Trophoblast cell (in vitro differentiated cells and primary cell): ENCODE results near the gene LMBRD2.

Experiments used
- DNase-seq, 2 donors: peaks; one replicate each; pipeline ENCODE4 v3.0.0-alpha.2; 2016
- H2AFZ ChIP-seq: 2 replicates; pipeline ENCODE4 v1.6.1; 2013; ENCODE audit warnings: low read length, moderate library complexity, mild to moderate bottlenecking; ENCODE audit not compliant: insufficient read depth, poor library complexity
- H2AK5ac ChIP-seq: 2 replicates; pipeline ENCODE4 v1.6.1; 2013; ENCODE audit warnings: mild to moderate bottlenecking, low read length
- H2BK120ac ChIP-seq: 2 replicates; pipeline ENCODE4 v1.6.1; 2013; ENCODE audit warnings: low read length, mild to moderate bottlenecking, moderate library complexity; ENCODE audit not compliant: insufficient read depth, poor library complexity
- H2BK12ac ChIP-seq: 2 replicates; pipeline ENCODE4 v1.6.1; 2013; ENCODE audit warnings: mild to moderate bottlenecking, low read length, moderate library complexity
- H2BK5ac ChIP-seq: 2 replicates; pipeline ENCODE4 v1.6.1; 2013; ENCODE audit warnings: low read length, low read depth, moderate library complexity, mild to moderate bottlenecking; ENCODE audit not compliant: poor library complexity
- H3K14ac ChIP-seq: 2 replicates; pipeline ENCODE4 v1.6.1; 2013; ENCODE audit warnings: mild to moderate bottlenecking, low read length
- H3K18ac ChIP-seq: 2 replicates; pipeline ENCODE4 v1.6.1; 2013; ENCODE audit warnings: mild to moderate bottlenecking, low read length
- H3K23ac ChIP-seq: 2 replicates; pipeline ENCODE4 v1.6.1; 2013; ENCODE audit warnings: low read length
- H3K27ac ChIP-seq: 2 replicates; pipeline ENCODE4 v1.5.1; 2013; ENCODE audit warnings: low read depth, mild to moderate bottlenecking, inconsistent platforms, low read length, moderate library complexity
- H3K27me3 ChIP-seq: 2 replicates; pipeline ENCODE4 v1.6.1; 2013; ENCODE audit warnings: inconsistent platforms, mild to moderate bottlenecking, low read length, moderate library complexity; ENCODE audit not compliant: insufficient read depth
- H3K36me3 ChIP-seq, 2 experiments: 1 replicate in 1 of 2; 2 replicates in 1 of 2; pipeline ENCODE4 v1.6.1; 2013; ENCODE audit warnings: low read length in 2 of 2, mild to moderate bottlenecking in 2 of 2, moderate library complexity in 1 of 2; ENCODE audit not compliant: insufficient read depth in 2 of 2, control insufficient read depth in 1 of 2
- H3K4ac ChIP-seq: 2 replicates; pipeline ENCODE4 v1.6.1; 2013; ENCODE audit warnings: low read depth, mild to moderate bottlenecking, low read length, moderate library complexity
- H3K4me1 ChIP-seq, 2 experiments: 1 replicate in 1 of 2; 2 replicates in 1 of 2; pipeline ENCODE4 v1.6.1; 2013; ENCODE audit warnings: low read length in 2 of 2, mild to moderate bottlenecking in 2 of 2, moderate library complexity in 1 of 2; ENCODE audit not compliant: insufficient read depth in 2 of 2, control insufficient read depth in 1 of 2
- H3K4me2 ChIP-seq: 2 replicates; pipeline ENCODE4 v1.6.1; 2013; ENCODE audit warnings: inconsistent platforms, mild to moderate bottlenecking, low read length, moderate library complexity
- H3K4me3 ChIP-seq: 2 replicates; pipeline ENCODE4 v1.5.1; 2013; ENCODE audit warnings: mild to moderate bottlenecking, low read depth, low read length, inconsistent platforms
- H3K79me1 ChIP-seq: one replicate; pipeline ENCODE4 v1.6.1; 2013; ENCODE audit warnings: low read length
- H3K79me2 ChIP-seq: 2 replicates; pipeline ENCODE4 v1.6.1; 2013; ENCODE audit warnings: low read length, mild to moderate bottlenecking; ENCODE audit not compliant: control insufficient read depth, insufficient read depth, poor library complexity
- H3K9ac ChIP-seq: 2 replicates; pipeline ENCODE4 v1.6.1; 2013; ENCODE audit warnings: mild to moderate bottlenecking, low read length
- H3K9me3 ChIP-seq: 2 replicates; pipeline ENCODE4 v1.6.1; 2013; ENCODE audit warnings: low read depth, mild to moderate bottlenecking, control low read depth, inconsistent platforms, low read length; ENCODE audit not compliant: insufficient read depth
- H4K12ac ChIP-seq: 2 replicates; pipeline ENCODE4 v1.6.1; 2013; ENCODE audit warnings: low read depth, mild to moderate bottlenecking, low read length, moderate library complexity
- H4K8ac ChIP-seq: 2 replicates; pipeline ENCODE4 v1.6.1; 2013; ENCODE audit warnings: low read depth, mild to moderate bottlenecking, low read length, moderate library complexity
- H4K91ac ChIP-seq: one replicate; pipeline ENCODE4 v1.6.1; 2013; ENCODE audit warnings: low read depth, mild to moderate bottlenecking, low read length, moderate library complexity
- WGBS: extraction: QIAGEN DNeasy Blood & Tissue Kit; methylation state at CpG from one replicate; pipeline ENCODE4 v1.1.7; 2013; ENCODE audit warnings: missing lambda C conversion rate; ENCODE audit not compliant: insufficient read length, insufficient coverage; ENCODE audit errors: extremely low coverage; 5-methylcytosine and 5-hydroxymethylcytosine counted together

The LMBRD2 gene

DNA sequence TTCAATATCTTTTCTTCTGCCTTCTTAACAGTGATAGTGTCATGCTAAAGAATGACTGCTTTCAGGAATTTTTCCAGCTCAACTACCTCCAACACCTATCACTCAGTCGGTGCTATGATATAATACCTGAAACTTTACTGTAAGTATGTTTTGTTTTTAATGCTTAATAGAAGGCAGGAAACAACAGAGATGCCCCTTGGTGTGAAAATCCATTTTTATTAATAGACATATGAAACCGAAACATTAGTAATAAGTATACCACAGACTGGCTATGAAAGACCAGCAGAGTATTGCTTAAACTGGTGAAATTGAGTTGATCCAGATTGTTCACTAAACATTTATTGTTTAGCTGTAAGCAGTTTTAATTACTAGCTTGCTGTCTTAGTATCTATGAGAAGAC lies 25.5 kb upstream of the LMBRD2 start:
- Histone ChIP-seq H4K12ac (no peak overlapping the region), H2AK5ac (no peak overlapping the region), H3K4me1 (no peaks in the 10 kb centered on the region), H3K27me3 (no peaks in the 10 kb centered on the region), H3K9ac (no peak overlapping the region), H3K4me2 (no peak overlapping the region), H4K8ac (no peak overlapping the region), H3K9me3 (no peaks in the 10 kb centered on the region), H2AFZ (no peak overlapping the region), H4K91ac (no peak overlapping the region), H3K79me1 (no peaks in the 10 kb centered on the region), H3K4me3 (no peak overlapping the region), H2BK12ac (no peak overlapping the region), H3K36me3 (peaks cover 0 to 28% of the 10 kb centered on the region in 2 experiments), H3K79me2 (no peaks in the 10 kb centered on the region), H3K23ac (no peak overlapping the region), H3K4ac (no peak overlapping the region), H2BK120ac (no peak overlapping the region), H3K18ac (no peak overlapping the region), H3K14ac (no peak overlapping the region), H2BK5ac (no peak overlapping the region), H3K27ac (no peak overlapping the region)
- WGBS, result no CpG with 5 or more reads among the region's 2 CpGs
- DNase-seq, result no peak

DNA sequence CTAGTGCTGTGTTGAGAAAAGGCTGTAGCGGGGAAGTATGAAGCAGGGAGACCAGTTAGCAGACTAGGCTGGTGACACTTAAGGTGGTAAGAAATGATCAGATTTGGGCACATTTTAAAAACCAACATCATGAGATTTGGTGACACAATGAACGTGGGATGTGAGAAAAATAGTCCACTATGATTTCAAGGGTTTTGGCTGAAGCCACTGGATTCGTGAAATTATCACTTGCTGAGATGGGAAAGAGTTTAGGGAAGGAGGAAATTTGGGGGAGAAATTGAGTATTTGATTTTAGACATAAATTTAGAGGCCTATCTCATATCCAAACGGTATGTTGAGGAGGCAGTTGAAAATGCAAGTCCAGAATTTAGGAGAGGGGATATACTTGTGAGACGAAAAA lies 23.4 kb upstream of the LMBRD2 start:
- no peak overlapping the region for H3K4me2 ChIP-seq
- H3K4me1 ChIP-seq, result no peaks in the 10 kb centered on the region
- no peak overlapping the region for H3K4me3 ChIP-seq
- H3K18ac ChIP-seq, result no peak overlapping the region
- no peak overlapping the region for H3K4ac ChIP-seq
- no peaks in the 10 kb centered on the region for H3K79me2 ChIP-seq
- no peak for DNase-seq
- H3K23ac ChIP-seq, result no peak overlapping the region
- H2BK12ac ChIP-seq, result no peak overlapping the region
- H2BK5ac ChIP-seq, result no peak overlapping the region
- no peak overlapping the region for H2AFZ ChIP-seq
- H4K8ac ChIP-seq, result no peak overlapping the region
- H3K9ac ChIP-seq, result no peak overlapping the region
- no peak overlapping the region for H3K27ac ChIP-seq
- no peaks in the 10 kb centered on the region for H3K79me1 ChIP-seq
- no peak overlapping the region for H4K12ac ChIP-seq
- no peak overlapping the region for H4K91ac ChIP-seq
- H3K9me3 ChIP-seq, result no peaks in the 10 kb centered on the region
- no peak overlapping the region for H2BK120ac ChIP-seq
- H3K36me3 ChIP-seq, result peaks cover 2 to 32% of the 10 kb centered on the region in 2 experiments
- WGBS, result no CpG with 5 or more reads among the region's 5 CpGs
- H3K27me3 ChIP-seq, result no peaks in the 10 kb centered on the region
- H2AK5ac ChIP-seq, result no peak overlapping the region
- H3K14ac ChIP-seq, result no peak overlapping the region

DNA sequence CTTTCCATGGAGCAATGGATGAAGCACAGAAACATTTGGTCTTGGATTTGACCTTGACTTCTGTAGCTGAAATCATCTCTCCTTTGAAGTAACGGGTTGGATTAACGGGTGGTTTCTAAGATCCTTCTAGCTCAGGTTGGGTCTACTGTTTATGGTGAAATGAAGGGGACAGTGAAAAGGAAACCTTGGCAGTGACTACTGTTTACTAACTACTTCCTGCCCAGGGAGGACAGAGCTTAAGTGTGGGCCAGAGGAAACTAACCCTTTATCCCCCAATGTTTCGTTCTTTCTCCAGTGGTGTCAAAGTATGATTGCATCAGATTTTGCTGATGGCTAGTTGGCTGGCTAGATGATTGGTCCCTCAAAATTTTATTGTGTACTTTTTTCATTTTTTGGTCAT lies 22.4 kb upstream of the LMBRD2 start:
- no peak overlapping the region for H2AK5ac ChIP-seq
- H3K18ac ChIP-seq, result no peak overlapping the region
- H3K36me3 ChIP-seq, result peaks cover 2 to 31% of the 10 kb centered on the region in 2 experiments
- H3K9me3 ChIP-seq, result no peaks in the 10 kb centered on the region
- no peak overlapping the region for H3K23ac ChIP-seq
- H3K9ac ChIP-seq, result no peak overlapping the region
- no peaks in the 10 kb centered on the region for H3K27me3 ChIP-seq
- H4K12ac ChIP-seq, result no peak overlapping the region
- H4K91ac ChIP-seq, result no peak overlapping the region
- no peak overlapping the region for H3K4me2 ChIP-seq
- no peaks in the 10 kb centered on the region for H3K79me1 ChIP-seq
- H2BK12ac ChIP-seq, result no peak overlapping the region
- no CpG with 5 or more reads among the region's 3 CpGs for WGBS
- DNase-seq, result no peak
- no peaks in the 10 kb centered on the region for H3K79me2 ChIP-seq
- no peak overlapping the region for H3K4ac ChIP-seq
- no peak overlapping the region for H2AFZ ChIP-seq
- no peak overlapping the region for H2BK120ac ChIP-seq
- H3K14ac ChIP-seq, result no peak overlapping the region
- H2BK5ac ChIP-seq, result no peak overlapping the region
- no peaks in the 10 kb centered on the region for H3K4me1 ChIP-seq
- H3K4me3 ChIP-seq, result no peak overlapping the region
- no peak overlapping the region for H3K27ac ChIP-seq
- no peak overlapping the region for H4K8ac ChIP-seq

DNA sequence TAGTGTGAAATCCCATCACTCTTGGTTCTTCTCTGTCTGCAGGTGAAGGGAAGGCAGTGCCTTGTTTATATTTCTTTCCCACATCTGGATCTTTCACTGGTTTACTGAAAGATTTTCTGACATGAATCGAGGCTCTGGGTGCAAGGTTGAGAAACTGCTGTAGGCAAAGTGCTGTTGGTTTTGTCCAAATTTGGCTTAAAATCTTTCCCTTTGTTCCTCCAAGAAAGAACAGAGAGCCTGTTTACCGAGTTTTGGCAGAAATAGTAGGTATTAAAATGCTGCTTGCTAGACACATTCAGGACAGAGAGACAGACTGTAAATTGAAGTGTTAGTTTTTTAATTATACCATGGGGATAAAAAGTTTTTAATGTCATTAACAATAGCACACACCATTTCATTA lies 21.7 kb upstream of the LMBRD2 start:
- WGBS, result no CpG with 5 or more reads among the region's 2 CpGs
- Histone ChIP-seq H3K4ac (no peak overlapping the region), H3K18ac (no peak overlapping the region)

More for the DNA sequence above, 21.7 kb upstream of the LMBRD2 start:
- H3K4me1 ChIP-seq, result no peaks in the 10 kb centered on the region
- H4K91ac ChIP-seq, result no peak overlapping the region
- no peaks in the 10 kb centered on the region for H3K79me1 ChIP-seq
- H3K23ac ChIP-seq, result no peak overlapping the region
- H3K27me3 ChIP-seq, result no peaks in the 10 kb centered on the region
- no peak overlapping the region for H4K8ac ChIP-seq
- H3K9ac ChIP-seq, result no peak overlapping the region
- no peak overlapping the region for H2AK5ac ChIP-seq
- no peak overlapping the region for H2AFZ ChIP-seq
- DNase-seq, result no peak
- H3K79me2 ChIP-seq, result no peaks in the 10 kb centered on the region
- no peaks in the 10 kb centered on the region for H3K9me3 ChIP-seq
- no peak overlapping the region for H2BK12ac ChIP-seq
- no peak overlapping the region for H3K4me3 ChIP-seq
- H3K14ac ChIP-seq, result no peak overlapping the region
- no peak overlapping the region for H3K27ac ChIP-seq
- H2BK5ac ChIP-seq, result no peak overlapping the region
- H3K36me3 ChIP-seq, result peaks cover 2 to 30% of the 10 kb centered on the region in 2 experiments
- no peak overlapping the region for H4K12ac ChIP-seq
- H2BK120ac ChIP-seq, result no peak overlapping the region
- no peak overlapping the region for H3K4me2 ChIP-seq
